Measurements from ENCODE around the gene LRP5.
"Not testable (repeated sequence)": the region's sequence is repeated elsewhere in the genome, so short reads cannot be mapped to it uniquely, and the experiment has no call there.

The LRP5 gene

DNA sequence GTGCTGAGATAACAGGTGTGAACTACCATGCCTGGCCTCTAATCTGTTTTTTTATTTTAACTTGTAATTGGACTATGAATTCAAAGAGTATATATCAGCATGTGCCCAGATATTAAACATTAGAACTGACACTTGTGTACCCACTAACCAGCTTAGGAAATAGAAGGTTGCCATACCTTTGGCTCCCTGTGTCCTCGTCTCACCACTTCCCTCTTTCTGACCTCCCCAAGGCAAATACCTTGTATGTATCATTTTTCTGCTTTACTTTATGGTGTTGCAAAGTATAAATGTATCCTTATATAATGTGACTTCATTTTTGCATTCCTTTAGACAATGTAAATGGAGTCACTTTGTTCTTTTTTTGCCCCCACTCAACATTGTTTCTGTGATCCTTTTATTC, 157.3 kb downstream of the LRP5 start:
- DNase-seq (ENCODE audit: low spot score) = no peak

DNA sequence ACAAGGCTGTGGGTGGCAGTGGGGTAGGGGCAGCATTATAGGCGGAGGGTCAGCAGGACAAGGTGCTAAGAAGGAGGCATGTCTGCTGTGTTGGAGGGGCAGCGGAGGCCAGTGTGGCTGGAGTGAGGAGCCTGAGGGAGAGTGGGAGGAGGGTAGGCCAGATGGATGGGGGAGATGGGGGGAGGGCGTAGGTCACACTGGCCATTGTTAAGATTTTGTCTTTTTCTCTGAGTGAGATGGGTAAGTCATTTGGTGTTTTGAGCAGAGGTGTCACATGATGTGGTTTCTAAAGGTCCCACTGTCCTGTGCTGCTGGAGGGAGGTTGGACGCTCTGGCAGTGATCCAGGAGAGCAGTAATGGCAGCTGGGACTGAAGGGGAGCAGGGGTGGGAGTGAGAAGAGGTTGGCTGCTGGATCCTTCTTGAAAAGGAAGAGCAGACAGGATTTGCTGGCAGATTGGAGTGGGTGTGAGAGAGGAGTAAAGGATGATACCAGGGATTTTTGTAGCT, 158.0 kb downstream of the LRP5 start:
- DNase-seq (ENCODE audit: low spot score) = no peak

DNA sequence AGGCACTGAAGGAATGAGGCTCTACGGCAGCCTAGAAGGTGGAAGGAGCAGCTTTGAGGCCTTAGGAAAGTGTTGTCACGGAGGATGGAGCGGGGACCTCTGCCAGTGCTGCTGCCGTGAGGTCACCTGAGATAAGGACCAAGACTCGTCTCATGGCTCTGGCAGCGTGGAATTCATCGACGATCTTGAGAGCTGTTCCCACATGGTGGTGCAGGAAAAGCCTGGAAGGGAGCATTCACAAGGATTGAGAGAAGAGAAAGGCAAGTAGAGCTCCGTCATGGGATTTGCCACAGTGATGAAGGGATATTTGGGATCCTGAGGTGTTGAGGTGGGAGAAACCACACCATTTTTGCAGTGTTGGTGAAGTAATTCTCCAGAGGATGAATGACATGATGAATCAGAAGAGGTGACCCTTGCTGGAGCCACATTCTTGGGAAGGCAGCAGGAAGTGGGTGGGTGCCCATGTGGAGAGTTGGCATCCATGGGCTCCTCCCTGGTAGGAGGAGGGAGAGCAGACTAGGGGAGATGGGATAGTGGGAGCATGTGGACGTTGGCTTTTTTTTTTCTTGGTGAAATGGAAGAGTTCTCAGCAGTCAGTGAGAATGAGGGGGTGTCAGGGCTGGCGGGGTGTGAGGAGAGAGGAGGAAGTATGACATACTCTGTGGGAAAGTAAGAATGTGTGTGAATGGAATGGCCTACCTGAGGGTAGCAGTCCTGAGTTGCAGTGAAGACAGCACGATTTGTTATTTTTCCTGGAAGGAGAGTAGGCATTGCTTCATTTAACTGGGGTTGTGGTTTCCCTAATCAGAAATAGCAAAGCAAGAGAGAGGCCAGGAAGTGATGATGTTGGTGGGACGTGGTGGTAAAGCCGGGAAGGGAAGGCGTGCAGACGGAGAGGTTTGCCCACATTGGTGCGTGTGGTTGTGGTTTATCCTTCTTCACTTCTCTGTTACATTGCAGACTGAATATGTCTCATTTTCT, 159.3 kb downstream of the LRP5 start:
- DNase-seq (ENCODE audit: low spot score) = no peak

DNA sequence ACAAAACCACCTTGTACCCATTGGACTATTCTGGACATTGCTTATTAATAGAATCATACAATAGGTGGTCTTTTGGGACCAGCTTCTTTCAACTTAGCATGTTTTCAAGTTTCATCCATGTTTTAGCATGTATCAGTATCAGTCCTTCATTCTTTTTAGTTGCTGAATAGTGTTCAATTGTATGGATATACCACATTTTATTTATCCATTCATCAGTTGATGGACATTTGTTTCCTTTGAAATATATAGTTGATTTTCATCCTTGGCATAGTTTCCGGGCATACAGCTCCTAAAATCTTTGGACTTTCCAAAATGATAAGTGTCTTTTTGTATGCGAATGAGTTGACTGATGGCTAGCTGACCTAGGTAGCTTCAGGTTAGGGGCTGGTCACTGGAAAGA, 160.4 kb downstream of the LRP5 start:
- no peak for DNase-seq (ENCODE audit: low spot score)

DNA sequence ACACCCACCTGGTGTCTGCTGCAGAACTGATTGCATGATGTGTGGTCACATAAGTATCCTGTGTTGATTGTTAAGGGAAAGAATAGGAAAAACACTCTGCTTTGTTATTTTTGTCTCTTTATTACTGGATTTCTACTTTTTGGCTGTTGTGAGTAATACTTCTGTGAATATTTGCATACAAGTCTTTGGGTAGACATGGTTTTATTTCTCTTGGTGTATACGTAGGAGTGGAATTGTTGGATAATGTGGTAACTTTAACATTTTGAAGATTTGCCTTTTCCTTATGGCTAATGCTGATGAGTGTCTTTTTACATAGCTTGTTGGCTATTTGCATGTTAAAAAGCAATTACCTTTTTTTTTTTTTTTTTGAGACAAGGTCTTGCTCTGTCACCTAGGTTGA, 161.3 kb downstream of the LRP5 start:
- DNase-seq (ENCODE audit: low spot score) = no peak

DNA sequence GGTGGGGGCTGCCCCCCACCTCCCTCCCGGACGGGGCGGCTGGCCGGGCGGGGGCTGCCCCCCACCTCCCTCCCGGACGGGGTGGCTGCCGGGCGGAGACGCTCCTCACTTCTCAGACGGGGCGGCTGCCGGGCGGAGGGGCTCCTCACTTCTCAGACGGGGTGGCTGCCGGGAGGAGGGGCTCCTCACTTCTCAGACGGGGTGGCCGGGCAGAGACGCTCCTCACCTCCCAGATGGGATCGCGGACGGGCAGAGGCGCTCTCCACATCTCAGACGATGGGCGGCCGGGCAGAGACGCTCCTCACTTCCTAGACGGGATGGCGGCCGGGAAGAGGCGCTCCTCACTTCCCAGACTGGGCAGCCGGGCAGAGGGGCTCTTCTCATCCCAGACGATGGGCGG, 163.2 kb downstream of the LRP5 start:
- not testable (repeated sequence) for DNase-seq (ENCODE audit: low spot score)

DNA sequence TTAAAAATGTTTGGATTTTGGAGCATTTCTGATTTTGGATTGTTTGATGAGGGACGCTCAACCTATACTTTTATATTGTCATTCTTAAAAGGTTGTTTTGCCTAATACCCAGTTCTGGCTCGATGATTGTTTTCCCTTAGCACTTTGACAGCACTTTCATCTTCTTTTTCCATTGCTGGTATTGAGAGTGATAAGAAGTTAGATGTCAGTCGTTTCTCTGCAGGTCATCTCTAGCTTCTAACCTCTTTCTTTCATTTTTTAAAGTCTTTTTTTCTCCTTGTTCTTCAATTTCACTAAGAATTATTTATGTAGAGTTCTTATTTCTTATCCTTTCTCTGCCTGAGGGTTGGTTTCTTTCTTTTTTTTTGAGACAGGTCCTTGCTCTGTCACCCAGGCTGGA, 167.0 kb downstream of the LRP5 start:
- no peak for DNase-seq (ENCODE audit: low spot score)

DNA sequence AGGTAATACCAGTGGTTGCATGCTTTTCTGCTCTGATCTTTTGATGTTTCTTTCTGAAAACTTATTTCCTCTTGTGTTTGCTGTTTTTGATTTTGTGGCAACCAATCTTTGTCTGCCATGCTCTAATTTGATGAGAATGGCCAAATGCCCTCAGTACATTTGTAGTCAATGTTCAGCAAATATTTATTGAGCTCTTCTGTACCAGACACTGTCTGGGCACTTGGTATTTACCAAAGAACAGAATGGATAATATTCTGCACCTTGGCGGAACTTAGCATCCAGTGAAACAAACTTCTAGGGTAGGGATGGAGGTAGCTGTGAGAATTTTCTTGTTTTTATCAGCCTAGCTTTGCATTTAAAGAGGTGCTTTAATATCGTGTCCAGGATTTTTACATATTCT, 167.8 kb downstream of the LRP5 start:
- no peak for DNase-seq (ENCODE audit: low spot score)

DNA sequence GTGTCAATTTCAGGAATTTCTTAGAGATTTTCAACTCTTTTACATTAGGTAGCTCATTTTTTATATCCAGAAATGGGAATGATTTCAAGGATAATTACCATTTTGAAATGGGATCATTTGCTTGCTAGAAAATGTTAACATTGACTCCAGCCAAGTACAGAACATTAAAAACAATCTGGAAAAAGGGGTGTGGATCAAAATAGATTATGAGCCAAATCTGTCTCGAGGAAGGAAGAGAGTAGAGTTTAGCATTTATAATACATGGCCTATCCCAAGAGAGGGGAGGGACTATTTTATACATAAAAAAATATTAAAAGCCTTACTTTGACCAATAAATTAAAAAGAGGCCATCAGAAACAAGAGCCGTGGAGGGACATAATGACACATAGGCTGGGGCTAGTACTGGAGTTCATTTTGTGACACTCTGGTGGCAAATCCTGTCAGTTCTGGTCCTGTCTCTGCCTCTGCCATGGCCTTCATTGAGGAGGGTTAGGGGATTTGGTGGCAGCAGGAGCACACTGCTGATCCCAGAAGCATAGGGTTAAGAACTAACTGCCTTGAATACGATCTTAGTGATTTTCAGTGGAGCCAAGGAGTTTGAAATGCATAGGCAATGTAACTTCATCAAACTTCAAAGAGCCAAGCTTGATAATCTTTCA, 168.6 kb downstream of the LRP5 start:
- no peak for DNase-seq (ENCODE audit: low spot score)

DNA sequence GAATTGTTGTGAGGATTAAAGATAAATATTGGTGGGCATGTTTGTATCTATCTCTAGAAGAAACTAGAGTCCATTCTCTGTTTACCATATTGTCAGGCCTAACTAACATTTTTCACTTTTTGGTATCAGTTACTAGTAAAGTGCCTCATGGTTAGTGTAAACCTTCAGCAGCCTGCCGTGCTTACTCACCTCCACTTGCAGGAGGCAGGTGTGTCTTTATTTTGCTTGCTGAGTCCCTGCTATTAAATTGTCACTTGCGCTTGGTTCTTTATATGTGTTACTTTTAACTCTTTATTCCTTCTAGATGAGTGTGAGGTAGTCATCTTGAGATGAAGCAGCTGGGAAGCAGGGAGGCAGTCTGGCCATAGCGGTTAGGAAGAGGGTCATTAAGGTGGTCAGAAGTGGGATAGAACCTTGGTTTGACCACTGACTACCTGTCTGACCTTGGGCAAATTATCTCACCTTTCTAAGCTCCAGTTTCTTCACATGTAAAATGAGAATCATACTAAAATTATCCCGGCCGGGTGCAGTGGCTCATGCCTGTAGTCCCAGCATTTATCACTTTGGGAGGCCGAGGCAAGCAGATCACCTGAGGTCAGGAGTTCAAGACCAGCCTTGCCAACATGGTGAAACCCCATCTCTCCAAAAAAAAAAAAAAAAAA, 169.3 kb downstream of the LRP5 start:
- DNase-seq (ENCODE audit: low spot score) = no peak

DNA sequence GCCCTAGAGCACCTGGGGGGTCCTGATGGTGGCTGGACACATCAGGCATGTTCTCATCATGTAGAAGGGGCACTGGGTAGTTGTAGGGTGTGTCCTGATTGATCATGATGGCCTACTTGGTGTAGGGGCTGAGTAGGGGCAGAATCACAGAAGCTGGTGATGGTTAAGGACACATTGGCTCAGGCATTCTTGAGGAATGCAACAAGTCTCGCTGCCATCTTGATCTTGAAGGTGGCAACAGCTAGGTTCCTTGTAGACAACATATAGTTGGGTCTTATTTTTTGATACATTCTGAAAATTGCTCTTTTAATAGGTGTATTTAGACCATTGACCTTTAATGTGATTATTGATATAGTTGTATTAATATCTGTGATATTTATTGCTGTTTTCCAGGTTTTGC, 176.2 kb downstream of the LRP5 start:
- DNase-seq (ENCODE audit: low spot score) = no peak

DNA sequence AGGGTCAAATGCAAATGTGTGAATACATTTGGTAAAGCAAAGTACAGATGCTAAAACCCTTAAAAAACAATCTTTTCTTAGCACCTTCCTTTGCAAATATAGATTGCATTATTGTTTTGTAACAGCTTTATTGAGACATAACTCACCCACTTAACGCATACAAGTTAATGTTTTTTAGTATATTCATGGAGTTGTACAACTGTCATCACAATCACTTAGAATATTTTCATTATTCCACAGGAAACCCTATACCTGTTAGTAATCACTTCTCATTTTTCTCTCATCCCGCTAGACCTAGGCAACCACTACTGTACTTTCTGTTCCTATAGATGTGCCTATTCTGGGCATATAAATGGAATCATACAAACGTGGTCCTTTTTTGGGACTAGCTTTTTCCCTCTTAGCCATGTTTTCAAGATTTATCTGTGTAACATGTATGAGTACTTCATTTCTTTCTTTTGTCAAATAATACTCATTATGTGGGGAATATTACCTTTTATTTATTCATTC, 182.9 kb downstream of the LRP5 start:
- no peak for DNase-seq (ENCODE audit: low spot score)

DNA sequence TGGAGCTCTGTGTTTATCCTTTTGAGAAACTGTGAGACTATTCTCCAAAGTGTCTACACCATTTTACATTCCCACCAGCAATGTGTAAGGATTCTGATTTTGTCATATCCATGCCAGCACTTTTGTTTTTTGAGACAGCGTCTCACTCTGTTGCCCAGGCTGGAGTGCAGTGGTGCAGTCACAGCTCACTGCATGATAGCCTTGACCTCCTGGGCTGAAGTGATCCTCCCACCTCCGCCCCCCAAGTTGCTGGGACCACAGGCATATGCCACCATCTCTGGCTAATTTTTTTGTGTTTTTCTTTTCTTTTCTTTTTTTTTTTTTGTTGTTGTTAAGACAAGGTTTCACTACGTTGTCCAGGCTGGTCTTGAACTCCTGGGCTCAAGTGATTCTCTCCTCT, 183.5 kb downstream of the LRP5 start:
- no peak for DNase-seq (ENCODE audit: low spot score)

DNA sequence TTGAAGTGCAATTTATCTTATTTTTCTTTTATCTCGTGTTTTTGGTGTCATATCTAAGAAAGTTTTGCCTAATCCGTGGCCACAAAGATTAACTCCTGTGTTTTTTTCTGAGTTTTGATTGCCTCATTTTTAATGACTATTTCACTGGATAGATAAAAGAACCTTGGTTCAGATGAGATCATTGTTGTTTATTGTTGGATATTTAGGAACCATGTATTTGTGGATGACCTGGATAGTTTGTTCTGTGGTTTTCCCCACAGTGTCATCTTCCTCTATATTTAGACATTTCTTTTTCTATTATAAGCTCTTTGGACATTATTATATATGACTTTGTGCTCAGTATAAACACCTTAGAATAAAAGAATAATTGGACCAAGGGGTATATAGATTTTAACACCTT, 185.4 kb downstream of the LRP5 start:
- no peak for DNase-seq (ENCODE audit: low spot score)

DNA sequence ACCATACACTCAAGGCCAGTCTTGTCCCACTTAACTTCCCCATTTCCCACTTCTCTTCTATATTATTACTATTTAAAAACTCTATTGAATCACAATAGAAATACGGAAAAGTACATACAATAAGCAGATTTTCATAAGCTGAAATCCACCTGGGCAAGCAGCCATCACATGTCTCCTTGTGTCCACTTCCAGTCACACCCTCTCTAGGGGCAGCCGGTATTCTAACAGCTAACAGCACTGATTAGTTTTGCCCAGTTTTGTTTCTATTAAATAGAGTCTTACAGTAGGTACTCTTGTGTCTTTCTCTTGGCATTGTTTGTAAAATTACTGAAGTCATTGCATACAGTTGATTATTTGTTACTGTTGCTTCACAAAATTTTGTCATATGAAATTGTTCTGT, 185.9 kb downstream of the LRP5 start:
- no peak for DNase-seq (ENCODE audit: low spot score)
